Lower lobe of right lung (tissue), 2 donors: Measurements from ENCODE around the gene ST13. TPM values are rescaled to one million over a fixed set of nuclear protein-coding genes. Genes with fewer than 3 reads are reported as not detected.
"Not testable (repeated sequence)": the region's sequence is repeated elsewhere in the genome, so short reads cannot be mapped to it uniquely, and the experiment has no call there.

Experiments
- ATAC-seq, 2 donors: fragments of 200-7000 bp; cut with Tn5 transposase; one replicate each; pipeline ENCODE4 v1.9.1; 2020 to 2022; ENCODE audit warnings: mild to moderate bottlenecking in 2 of 2, moderate library complexity in 2 of 2
- DNase-seq: peaks from one replicate; pipeline ENCODE4 v3.0.0-alpha.2; 2020
- H3K27ac ChIP-seq: fragments of 200-600 bp; one replicate; pipeline ENCODE4 v1.8.0; 2022
- H3K27me3 ChIP-seq: fragments of 200-600 bp; one replicate; pipeline ENCODE4 v1.8.0; 2022; ENCODE audit warnings: low read depth
- H3K36me3 ChIP-seq: fragments of 200-600 bp; one replicate; pipeline ENCODE4 v1.8.0; 2022; ENCODE audit warnings: mild to moderate bottlenecking
- H3K4me1 ChIP-seq: fragments of 200-600 bp; one replicate; pipeline ENCODE4 v1.8.0; 2022
- H3K4me3 ChIP-seq: fragments of 200-600 bp; one replicate; pipeline ENCODE4 v1.8.0; 2022; ENCODE audit warnings: mild to moderate bottlenecking
- H3K9me3 ChIP-seq: fragments of 200-600 bp; one replicate; pipeline ENCODE4 v1.8.0; 2022
- CTCF ChIP-seq: fragments of 200-600 bp; IDR thresholded peaks from one replicate; pipeline ENCODE4 v1.8.0; 2022; ENCODE audit warnings: antibody characterized with exemption, mild to moderate bottlenecking
- intact Hi-C: fragments of 100-400 bp; cut with DNase I; formaldehyde crosslinking; loops from one replicate; pipeline ENCODE4 v1.11.0; 2022
- microRNA-seq: library from miRNA; unstranded; fragments of <30 nt; microRNA quantifications from one replicate; pipeline ENCODE4 v1.2.0, GENCODE V29; 2020; ENCODE audit warnings: borderline number of aligned reads
- total RNA-seq: library from RNA; stranded (reverse); fragmentation: NEBNext Ultra II Directional; extraction: Animal tissue kit (Norgen Biotek cat#: 25700); gene quantifications from one replicate; pipeline ENCODE4 v1.2.1, GENCODE V29; 2021
- donor health status: DM: no; HTN: yes; CAD: no; lungs with severe emphysema.

The ST13 gene
- total RNA-seq, 1 donor from 2014 or later, result 237 TPM

DNA sequence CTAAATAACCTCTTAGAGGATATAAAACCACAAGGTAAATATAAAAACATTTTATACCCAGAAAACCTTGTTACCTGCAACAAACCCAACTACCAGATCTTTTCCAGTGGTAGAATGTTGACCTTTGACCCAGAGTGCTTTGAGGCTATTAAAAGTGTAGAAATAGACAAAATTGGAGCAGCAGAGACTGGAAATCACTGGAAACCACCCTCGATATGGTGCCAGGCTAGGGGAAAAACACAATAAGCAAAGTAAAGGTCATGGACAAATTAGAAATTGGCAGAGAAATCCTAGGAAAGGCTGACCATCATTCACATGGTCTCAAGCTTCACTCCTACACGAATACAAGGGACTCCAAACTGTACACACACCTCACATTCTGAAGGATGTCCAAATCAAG is 64.0 kb downstream of the ST13 start:
- Histone ChIP-seq H3K9me3 (no peaks in the 10 kb centered on the region), H3K4me3 (no peak overlapping the region), H3K27me3 (no peaks in the 10 kb centered on the region), H3K36me3 (peaks cover 39% of the 10 kb centered on the region), H3K27ac (no peak overlapping the region), H3K4me1 (no peaks in the 10 kb centered on the region)
- DNase-seq (no peak), ATAC-seq (no peak)
- no peak for TF ChIP-seq CTCF
- intact Hi-C loops, result no loop called here

DNA sequence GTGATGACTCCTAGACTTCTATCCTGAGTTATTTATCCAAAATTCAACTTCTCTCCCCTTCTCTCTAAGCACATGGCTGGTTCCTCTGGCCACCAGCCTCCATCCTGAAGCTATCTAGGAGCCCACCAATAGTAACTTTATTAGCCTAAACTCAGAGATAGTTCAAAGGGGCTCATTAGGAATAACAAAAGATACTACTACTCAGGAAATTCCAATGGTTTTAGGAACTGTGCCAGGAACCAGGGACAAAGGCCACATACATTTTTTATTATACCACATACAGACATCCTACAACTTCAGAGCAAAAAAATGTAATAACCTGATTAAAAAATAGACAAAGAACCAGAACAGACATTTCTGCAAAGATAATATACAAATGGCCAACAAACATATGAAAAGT is 65.2 kb downstream of the ST13 start:
- Histone ChIP-seq H3K27me3 (no peaks in the 10 kb centered on the region), H3K36me3 (peaks cover 40% of the 10 kb centered on the region), H3K4me3 (no peak overlapping the region), H3K4me1 (no peaks in the 10 kb centered on the region), H3K9me3 (no peaks in the 10 kb centered on the region), H3K27ac (no peak overlapping the region)
- intact Hi-C loops, result no loop called here
- ATAC-seq (no peak), DNase-seq (no peak)
- TF ChIP-seq CTCF, result no peak

DNA sequence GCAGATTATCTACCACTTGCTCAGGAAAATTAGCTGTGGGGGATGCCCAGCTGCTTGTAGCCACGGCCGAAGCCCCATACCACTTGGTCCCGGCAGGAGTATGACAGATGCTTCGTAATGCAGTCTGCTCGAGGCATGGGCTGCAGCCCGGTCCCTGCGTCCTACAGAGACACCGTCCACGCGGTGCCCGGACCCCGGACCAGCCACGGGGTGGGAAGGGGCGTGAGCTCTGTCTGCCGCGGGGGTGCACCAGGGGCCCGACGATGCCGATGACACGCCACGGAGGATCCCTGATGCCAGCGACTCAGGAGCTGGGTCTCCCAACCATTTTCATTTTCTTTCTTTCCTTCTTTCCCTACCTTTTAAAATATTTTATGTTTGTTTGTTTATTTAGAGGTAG is 67.3 kb downstream of the ST13 start:
- ATAC-seq (no peak), DNase-seq (no peak)
- no peak for TF ChIP-seq CTCF
- Histone ChIP-seq H3K27me3 (no peaks in the 10 kb centered on the region), H3K4me1 (no peaks in the 10 kb centered on the region), H3K9me3 (no peaks in the 10 kb centered on the region), H3K27ac (no peak overlapping the region), H3K36me3 (peaks cover 39% of the 10 kb centered on the region), H3K4me3 (no peak overlapping the region)
- intact Hi-C loops, result no loop called here

- DNase-seq (no peak), ATAC-seq (no peak)
- Histone ChIP-seq H3K9me3 (no peaks in the 10 kb centered on the region), H3K4me3 (no peak overlapping the region), H3K36me3 (peaks cover 33% of the 10 kb centered on the region), H3K27ac (no peak overlapping the region), H3K4me1 (no peaks in the 10 kb centered on the region), H3K27me3 (no peaks in the 10 kb centered on the region)
- intact Hi-C loops, result no loop called here
- TF ChIP-seq CTCF, result no peak
Measured at GRCh38 chr22:40782521-40782920, 73.9 kb downstream of the ST13 start.

GRCh38 chr22:40781749-40782148 is 74.7 kb downstream of the ST13 start:
- H3K36me3 ChIP-seq, result peaks cover 34% of the 10 kb centered on the region
- H3K27me3 ChIP-seq, intact Hi-C loops, ATAC-seq, H3K27ac ChIP-seq, DNase-seq, H3K9me3 ChIP-seq, H3K4me1 ChIP-seq, H3K4me3 ChIP-seq: not testable (repeated sequence)

Small RNA genes lying within 50 kb of the gene (microRNA-seq; reads per million reads assigned to microRNA genes)
- not detected for gene MIR4766

Other genes with a start within 250 kb of the ST13 start
- gene MRTFA, start 219.9 kb downstream of the ST13 start, total RNA-seq, result 54.2 TPM
- not detected for gene MCHR1, start 177.2 kb downstream of the ST13 start, total RNA-seq
- 11.9 TPM for gene SLC25A17, start 37.3 kb downstream of the ST13 start, total RNA-seq
- 19.1 TPM for gene XPNPEP3, start 509 bp upstream of the ST13 start, total RNA-seq
- not detected for gene DNAJB7, start 5.5 kb upstream of the ST13 start, total RNA-seq
- 46.7 TPM for gene RBX1, start 94.7 kb upstream of the ST13 start, total RNA-seq
- 73.7 TPM for gene EP300, start 236.0 kb upstream of the ST13 start, total RNA-seq